Lower leg skin (tissue), 3 donors: ENCODE measurements around the gene NKAIN1.

ENCODE experiments used
- CTCF ChIP-seq, 3 donors: fragments of 450-650 bp; IDR thresholded peaks; one replicate each; pipeline ENCODE4 v1.5.1; 2016; ENCODE audit warnings: antibody characterized with exemption in 3 of 3, mild to moderate bottlenecking in 3 of 3, moderate library complexity in 2 of 3
- POLR2A ChIP-seq, 2 donors: fragments of 450-650 bp; IDR thresholded peaks; one replicate each; pipeline ENCODE4 v1.6.1; 2016 to 2017; ENCODE audit warnings: antibody characterized with exemption in 2 of 2, mild to moderate bottlenecking in 1 of 2, moderate library complexity in 1 of 2

DNA sequence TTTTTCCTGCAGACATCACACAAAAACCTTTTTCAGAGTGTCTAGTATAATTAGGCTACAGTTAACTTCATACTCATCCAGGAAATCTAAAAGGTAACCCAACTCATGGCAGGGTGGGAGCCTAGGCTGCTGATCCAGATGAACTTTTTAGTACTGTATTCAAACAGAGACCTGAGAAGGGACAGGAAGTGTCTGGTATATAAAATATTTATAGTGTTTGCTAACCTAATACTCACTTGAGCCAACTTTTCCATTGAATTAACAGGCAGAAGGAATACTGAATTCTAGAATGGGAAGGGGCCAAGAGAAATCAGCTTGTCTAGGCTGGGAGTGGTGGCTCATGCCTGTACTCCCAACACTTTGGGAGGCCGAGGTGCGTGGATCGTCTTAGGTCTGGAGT, 22.2 kb upstream of the NKAIN1 start:
- TF ChIP-seq CTCF (IDR thresholded peaks at IDR 0.05) (no peak), POLR2A (IDR thresholded peaks at IDR 0.05) (no peak)
